RPMI8226 (cell line): ENCODE measurements around the gene ZNF629.

Experiments
- DNase-seq: peaks from one replicate; pipeline ENCODE4 v3.0.0-alpha.2; 2015

The ZNF629 gene

GRCh38 chr16:30746638-30747175 is 40.3 kb downstream of the ZNF629 start:
- DNase-seq, result no peak

DNA sequence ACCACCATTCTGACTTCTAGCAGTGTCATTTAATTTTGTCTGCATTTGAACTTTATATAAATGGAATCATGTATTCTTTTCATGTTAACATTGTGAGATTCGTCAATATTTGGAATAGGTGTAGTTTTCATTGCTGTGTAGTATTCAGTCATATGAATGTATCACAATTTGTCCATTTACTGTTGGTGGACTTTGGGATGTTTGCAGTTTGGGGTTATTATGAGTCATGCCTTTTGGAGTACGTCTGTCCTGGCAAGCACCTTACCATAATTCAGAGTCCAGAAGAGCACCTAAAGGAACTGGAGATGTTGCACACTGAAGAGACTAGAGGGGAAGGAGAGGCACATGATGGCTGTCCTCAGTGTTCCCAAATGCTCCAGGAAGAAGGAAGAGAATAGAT is 41.9 kb downstream of the ZNF629 start:
- no peak for DNase-seq

DNA sequence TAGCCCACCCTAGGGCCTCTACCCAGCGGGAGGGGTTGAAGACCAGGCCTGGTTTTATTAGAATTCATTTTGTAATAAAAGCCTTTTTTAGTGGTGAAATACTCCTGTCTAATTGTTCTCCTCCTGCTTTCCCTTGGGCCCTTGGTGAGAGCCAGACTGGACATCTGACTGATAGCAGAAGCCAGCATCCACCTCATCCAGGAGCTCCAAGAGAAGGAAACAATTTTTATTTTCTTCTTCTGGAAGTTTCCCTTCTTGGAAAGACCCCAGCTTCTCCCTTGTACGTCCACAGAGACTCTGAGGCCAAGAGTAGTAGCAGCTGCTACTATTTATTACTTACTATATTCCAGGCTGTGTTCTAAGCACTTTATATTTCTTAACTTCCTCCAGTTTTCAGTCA is 42.8 kb downstream of the ZNF629 start:
- DNase-seq, result no peak

GRCh38 chr16:30743716-30744115 is 43.3 kb downstream of the ZNF629 start:
- no peak for DNase-seq

- no peak for DNase-seq
Measured at GRCh38 chr16:30741461-30741914, 45.5 kb downstream of the ZNF629 start.

- no peak for DNase-seq
Measured at GRCh38 chr16:30740364-30741251, 46.4 kb downstream of the ZNF629 start.

GRCh38 chr16:30738984-30739951 is 47.7 kb downstream of the ZNF629 start:
- DNase-seq, result no peak

- DNase-seq, result no peak
Measured at GRCh38 chr16:30737794-30738648, 49.0 kb downstream of the ZNF629 start.

- DNase-seq, result no peak
Measured at GRCh38 chr16:30736995-30737793, 49.8 kb downstream of the ZNF629 start.

DNA sequence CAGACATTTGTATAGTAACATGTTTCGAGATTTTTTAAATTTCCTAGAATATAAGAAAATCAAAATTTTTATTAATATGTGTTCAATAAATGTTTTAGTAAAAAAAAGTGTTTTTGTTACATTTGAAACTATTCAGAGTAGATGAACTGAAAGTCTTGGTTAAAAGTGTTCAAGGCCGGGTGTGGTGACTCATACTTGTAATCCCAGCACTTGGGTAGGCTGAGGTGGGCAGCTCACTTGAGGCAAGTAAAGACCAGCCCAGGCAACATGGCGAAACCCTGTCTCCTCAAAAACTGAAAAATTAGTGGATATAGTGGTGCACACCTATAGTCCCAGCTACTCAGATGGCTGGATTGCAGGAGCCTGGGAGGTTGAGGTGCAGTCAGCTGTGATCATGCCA is 55.6 kb downstream of the ZNF629 start:
- DNase-seq, result no peak

DNA sequence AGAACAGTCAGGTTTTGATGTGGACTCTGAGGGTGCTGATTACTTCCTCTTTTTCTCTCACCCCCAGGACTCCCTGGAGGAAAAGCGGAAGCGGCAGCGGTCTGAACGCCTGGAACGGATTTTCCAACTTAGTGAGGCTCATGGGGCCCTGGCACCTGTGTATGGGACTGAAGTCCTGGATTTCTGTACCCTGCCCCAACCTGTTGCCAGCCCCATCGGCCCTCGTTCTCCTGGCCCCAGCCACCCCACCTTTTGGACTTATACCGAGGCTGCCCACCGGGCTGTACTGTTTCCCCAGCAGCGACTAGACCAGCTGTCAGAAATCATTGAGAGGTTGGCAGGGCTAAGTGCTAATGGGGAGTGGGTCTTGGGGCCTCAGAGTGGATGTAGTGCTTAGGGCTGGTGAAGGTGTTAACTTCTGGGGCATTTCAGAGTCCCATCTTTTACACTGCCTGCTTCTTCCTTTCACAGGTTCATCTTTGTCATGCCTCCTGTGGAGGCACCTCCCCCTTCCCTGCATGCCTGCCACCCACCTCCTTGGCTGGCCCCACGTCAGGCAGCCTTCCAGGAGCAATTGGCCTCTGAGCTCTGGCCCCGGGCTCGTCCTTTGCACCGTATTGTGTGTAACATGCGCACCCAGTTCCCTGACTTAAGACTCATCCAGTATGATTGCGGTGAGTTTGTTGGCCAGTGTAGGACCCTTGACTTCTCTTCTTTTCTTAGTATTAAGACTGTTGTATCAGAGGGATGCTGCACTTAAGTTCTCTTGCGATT is 57.9 kb downstream of the ZNF629 start:
- DNase-seq, result no peak
